G401.6 (cell line): ENCODE results near the gene HOXC11.

ENCODE experiments used
- FAIRE-seq: peaks from 2 replicates; lab custom pipeline; 2012; peaks lifted over from hg19 to GRCh38; lab: Jason Lieb, UNC

Gene HOXC11

GRCh38 chr12:53998900-53999236, 25.9 kb downstream of the HOXC11 start:
- no peak for FAIRE-seq

- peak; percentile 84 for FAIRE-seq
Measured at GRCh38 chr12:53999559-54000115, 26.7 kb downstream of the HOXC11 start.

GRCh38 chr12:54000116-54001114, 27.5 kb downstream of the HOXC11 start, which contains the start of gene HOXC9:
Gene HOXC9 (plus strand): TSS chr12:54000161. CDS start chr12:54000189, 28 bp downstream.
- no peak for FAIRE-seq

GRCh38 chr12:54001283-54002187, 28.6 kb downstream of the HOXC11 start:
- no peak for FAIRE-seq

GRCh38 chr12:54002278-54002914, 29.5 kb downstream of the HOXC11 start:
- FAIRE-seq = peak; percentile 88

GRCh38 chr12:54002915-54003389, 30.0 kb downstream of the HOXC11 start:
- peak; percentile 53 for FAIRE-seq

- no peak for FAIRE-seq
Measured at GRCh38 chr12:54003625-54004024, 30.7 kb downstream of the HOXC11 start.

GRCh38 chr12:54004063-54004840, 31.3 kb downstream of the HOXC11 start:
- FAIRE-seq = no peak

- FAIRE-seq = no peak
Measured at GRCh38 chr12:54004841-54005530, 32.1 kb downstream of the HOXC11 start.

- FAIRE-seq = no peak
Measured at GRCh38 chr12:54005531-54005852, 32.6 kb downstream of the HOXC11 start.

GRCh38 chr12:54005853-54006558, 33.1 kb downstream of the HOXC11 start:
- FAIRE-seq = peak; percentile 94

GRCh38 chr12:54006559-54007220, 33.8 kb downstream of the HOXC11 start:
- no peak for FAIRE-seq

- FAIRE-seq = no peak
Measured at GRCh38 chr12:54007538-54008259, 34.8 kb downstream of the HOXC11 start.

GRCh38 chr12:54008260-54008552, 35.3 kb downstream of the HOXC11 start:
- FAIRE-seq = no peak

GRCh38 chr12:54009171-54010052, 36.5 kb downstream of the HOXC11 start:
- FAIRE-seq = no peak

GRCh38 chr12:54010053-54010971, 37.4 kb downstream of the HOXC11 start:
- FAIRE-seq = no peak
